HG03460 (cell line): ENCODE data around the gene MFSD1.
A peak's percentile ranks its signal among the peaks of the same experiment; 100 is the strongest.

Experiments used
- ATAC-seq: cut with Tn5 transposase; IDR thresholded peaks from one replicate; pipeline ENCODE4 v1.9.1; 2021; ENCODE audit not compliant: unreplicated experiment

MFSD1 gene

DNA sequence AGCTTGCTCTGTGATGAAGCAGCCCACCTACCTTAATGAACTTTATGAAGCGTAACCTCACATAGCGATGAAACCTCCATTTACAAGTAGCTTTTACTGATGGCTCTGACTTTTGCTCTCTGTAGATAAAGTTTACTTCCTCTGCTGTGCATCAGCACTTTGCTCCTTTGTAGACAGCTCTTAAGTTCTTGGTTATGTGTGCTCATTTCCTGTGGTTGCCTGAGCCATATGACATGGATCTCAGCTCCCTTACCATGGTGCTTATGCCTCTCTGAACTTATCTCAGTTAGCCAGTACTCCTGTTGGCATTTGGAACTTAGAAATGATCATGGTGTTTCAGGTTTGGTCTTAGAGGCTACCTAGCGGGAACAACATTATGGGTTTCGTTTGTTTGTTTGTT is 7.8 kb downstream of the MFSD1 start:
- ATAC-seq: no peak

DNA sequence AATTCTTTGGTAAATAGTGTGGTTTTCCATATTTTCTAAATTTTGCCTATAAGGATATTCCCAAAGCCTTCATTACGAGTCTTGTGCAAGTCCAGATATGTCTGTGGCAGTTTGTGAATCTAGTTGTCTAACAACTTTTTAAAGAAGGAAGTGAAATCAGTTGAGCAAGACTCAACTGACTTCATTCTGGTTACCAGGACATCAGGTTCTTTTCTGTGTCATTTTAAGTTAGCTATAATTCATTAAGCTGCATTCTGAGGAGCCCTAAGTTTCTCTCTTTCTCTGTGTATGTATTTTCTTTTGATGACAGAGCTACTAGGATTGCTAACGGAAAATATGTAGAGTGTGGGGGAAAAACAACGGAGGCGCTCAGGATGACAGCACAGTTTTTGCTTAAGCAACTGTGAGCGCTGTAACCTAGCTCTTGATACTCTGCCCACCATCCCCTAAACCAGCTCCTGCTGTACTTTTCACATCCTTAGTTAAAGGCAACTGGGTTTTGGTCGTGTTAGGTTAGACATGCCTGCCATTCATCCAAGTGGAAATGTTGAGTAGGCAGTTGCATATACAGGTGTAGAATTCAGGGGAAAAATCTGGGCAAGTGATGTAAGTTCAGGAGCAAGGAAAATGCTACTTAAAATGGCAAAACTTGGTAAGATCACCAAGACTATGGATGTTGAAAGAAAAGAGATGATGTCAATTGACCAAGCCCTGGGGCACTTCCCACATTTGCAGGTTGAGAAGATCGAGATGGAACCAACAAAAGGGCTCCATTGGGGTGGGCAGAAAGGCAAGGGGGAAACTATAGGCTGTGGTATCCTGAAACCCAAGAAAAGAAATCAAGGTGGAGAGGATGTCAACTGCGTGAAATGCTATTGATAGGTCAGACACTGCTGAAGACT is 9.2 kb downstream of the MFSD1 start:
- no peak for ATAC-seq

DNA sequence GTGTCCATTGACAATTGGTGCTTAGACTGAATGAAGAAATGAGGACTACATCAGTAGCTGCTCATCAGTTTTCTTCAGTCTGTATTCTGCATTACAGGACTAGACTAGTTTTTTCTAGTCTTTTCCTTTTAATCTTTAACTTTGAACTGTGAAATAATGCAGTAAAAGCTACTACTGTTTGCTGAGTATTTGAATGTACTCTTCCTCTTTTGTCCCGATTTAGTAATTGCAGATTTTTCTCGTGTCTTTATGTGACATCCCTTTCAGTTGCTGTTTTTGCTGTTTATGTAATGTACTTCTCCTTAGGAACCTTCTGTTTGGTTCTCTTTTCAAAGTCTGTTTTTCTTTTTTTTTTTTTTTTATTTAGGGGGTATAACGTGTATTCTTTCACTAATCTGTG is 17.4 kb downstream of the MFSD1 start:
- no peak for ATAC-seq

DNA sequence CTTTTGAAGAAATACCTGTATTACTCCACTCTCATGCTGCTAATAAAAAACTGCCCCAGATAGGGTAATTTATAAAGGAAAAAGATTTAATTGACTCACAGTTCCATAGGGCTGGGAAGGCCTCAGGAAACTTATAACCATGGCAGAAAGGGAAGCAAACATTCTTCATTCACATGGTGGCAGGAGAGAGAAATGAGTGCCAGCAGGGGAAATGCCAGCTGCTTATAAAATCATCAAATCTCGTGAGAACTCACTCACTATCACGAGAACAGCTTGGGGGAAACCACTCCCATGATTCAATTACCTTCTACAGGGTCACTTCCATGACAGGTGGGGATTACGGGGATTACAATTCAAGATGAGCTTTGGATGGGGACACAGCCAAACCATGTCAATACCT is 18.7 kb downstream of the MFSD1 start:
- no peak for ATAC-seq

DNA sequence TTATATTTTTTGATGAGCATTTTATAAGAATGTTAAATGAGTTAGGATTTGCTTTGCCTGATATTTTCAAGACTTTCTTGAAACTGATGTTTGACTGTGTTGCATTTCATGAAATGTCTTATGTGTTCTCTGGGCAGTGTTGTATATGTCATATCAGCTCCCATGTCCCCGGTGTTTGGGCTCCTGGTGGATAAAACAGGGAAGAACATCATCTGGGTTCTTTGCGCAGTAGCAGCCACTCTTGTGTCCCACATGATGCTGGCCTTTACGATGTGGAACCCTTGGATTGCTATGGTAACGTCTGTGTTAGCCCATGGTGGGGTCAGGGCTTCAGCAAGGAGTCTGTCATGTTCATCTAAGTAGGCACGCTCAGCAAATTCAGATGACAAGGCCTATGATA is 20.0 kb downstream of the MFSD1 start:
- no peak for ATAC-seq

DNA sequence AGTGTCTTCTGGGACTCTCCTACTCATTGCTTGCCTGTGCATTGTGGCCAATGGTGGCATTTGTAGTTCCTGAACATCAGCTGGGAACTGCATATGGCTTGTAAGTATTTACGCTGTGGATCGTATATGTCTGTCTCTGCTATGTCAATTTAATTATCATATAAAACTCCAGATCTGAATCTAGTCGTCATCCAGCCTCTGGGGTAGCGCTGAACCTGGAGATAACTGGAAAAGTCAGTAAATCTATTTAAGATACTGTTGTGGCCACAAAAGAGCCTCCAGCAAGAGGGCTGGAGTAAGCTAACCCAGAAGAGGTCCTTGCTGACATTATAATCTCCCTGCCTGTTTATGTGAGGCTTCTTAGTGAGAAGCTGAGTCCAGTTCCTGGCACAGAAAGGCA is 21.6 kb downstream of the MFSD1 start:
- ATAC-seq: no peak

DNA sequence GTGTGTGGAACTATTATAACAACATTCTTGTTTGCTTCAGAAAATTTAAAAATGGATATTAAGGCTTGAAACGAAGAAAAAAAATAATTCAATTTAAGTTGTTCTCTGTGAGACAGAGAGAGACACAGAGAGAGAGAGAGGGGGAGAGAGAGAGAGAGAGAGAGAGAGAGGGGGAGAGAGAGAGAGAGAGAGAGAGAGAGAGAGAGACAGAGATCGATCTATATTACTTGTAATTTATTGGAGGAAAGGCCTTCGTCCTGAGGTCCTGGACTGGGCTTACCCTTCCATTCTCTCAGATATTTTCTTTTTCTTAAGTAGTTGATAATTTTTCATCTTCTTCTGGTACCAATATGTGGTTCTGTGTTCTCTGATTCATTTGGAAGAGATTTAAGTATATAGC is 25.9 kb downstream of the MFSD1 start:
- no peak for ATAC-seq

DNA sequence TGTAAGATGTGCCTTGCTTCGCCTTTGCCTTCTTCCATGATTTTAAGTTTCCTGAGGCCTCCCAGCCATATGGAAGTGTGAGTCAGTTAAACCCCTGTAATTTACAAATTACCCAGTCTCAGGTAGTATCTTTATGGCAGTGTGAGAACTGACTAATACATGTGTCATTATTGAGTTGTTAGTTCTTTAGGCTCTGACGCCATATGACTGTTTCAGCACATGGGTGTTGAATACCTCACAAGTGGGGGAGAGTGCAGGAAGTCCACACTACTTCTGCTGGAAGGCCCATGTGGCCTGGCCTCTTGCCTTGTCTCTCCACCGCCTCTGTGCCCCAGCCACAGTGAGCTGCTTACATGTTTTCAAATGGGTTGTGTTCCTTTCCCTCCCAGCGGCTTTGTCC is 28.5 kb downstream of the MFSD1 start:
- ATAC-seq: no peak

DNA sequence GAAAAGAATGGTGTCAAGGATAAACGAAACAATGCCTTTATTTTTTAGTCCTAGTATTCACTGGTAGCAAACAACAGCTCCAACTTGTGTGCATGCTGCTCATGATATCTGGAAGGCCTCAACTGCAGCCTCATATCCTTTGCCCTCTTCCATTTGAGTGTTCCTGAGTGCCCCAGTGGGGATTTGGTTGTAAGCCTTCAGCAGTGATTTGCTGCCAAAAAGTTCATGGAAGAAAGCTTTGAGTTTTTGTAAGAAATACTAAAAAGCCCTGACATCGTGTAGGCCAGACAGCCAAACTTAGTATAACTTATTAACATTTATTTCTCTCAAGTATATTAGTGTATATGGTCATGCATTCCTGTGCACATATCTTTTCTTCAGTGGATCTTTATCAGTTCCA is 30.0 kb downstream of the MFSD1 start:
- ATAC-seq: no peak

DNA sequence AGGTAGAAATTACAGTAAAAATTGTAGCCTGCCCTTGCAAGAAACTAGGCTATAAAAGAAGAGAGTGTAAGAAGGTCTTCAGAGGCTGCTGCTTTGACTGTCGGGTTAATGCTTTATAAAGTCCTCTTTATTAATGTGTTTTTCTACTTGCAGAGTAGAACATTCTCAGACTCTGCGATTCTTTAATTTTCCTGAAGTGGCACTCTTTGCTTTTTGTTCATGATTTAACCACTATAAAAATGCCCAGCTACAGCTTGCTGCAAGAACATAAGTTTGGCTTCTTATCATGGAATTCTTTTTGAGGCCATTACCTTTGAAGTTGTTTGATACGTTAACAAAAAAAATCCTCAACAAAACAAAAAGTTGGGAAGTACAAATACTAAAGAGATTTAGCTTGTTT is 33.8 kb downstream of the MFSD1 start:
- ATAC-seq: no peak

DNA sequence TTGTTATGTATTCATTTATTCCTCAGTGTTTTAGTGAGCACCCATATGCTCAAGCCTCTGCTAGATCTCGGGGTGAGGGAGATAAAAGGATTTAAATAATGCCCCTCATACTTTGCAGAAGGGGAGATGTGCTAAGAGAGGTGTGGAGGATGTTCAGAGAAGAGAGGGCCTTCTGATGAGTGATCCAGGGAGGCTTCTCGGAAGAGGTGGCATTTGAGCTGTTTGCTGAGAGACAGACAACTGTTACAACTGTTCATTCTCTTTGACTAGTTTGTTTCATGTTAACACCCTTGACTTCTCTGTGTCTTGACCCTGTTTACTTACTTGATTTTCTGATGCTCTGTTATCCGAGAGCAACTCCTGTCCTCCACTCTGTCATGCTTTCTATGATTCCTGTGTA is 34.5 kb downstream of the MFSD1 start:
- no peak for ATAC-seq

DNA sequence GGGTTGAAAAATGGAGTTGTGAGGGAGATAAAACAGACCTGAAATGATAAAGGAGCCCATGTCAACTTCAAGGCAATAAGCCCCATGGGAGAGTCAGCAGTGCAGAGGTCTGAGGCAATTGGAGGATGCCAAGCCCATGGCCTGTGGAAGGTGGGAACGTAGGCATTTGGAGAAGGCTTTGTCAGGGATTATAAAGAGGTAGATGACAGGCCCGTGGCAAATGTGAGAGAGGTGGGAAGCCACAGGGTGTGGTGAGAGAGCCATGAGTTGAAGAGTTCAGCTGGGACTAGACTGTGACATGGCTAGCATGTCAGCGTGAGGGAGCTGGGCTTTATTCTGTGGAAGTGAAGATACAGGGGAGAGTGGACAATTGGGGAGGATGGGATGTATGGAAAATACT is 35.4 kb downstream of the MFSD1 start:
- no peak for ATAC-seq

DNA sequence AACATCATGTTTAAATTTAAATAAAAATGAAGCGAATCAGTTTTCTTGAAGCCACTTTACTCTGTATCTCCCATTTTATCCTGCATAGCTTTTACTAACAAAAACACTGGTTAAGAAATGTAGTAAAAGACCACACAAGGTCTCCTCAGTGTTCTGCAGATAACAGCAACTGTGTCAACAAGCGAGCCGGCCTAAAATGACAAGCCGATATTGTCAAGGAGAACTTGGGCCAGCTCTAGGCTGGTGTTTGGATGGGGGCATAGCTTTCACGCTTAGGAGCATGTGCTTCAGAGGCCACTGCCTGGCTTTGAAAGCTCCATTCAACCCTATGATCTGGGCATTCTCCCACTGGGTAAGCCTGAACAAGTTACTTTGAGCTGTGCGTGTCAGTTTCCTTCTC is 38.1 kb downstream of the MFSD1 start:
- no peak for ATAC-seq

DNA sequence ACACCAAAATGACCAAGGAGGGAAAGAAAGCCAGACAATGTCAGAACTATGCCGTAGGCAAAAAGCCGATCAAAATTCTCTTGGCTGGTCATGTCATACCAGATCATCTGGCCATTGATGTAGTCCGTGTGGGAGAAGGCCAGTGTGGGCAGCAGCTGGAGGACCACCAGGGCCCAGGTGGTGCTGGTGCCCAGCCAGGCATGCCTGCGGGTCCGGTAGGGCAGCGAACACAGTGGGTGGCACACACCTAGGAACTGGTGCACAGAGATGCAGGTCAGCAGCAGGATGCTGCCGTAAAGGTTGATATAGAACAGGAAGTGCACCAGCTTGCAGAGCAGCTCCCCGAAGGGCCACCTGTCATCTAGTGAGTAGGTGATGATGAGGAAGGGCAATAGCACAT is 39.5 kb downstream of the MFSD1 start:
- ATAC-seq: no peak

DNA sequence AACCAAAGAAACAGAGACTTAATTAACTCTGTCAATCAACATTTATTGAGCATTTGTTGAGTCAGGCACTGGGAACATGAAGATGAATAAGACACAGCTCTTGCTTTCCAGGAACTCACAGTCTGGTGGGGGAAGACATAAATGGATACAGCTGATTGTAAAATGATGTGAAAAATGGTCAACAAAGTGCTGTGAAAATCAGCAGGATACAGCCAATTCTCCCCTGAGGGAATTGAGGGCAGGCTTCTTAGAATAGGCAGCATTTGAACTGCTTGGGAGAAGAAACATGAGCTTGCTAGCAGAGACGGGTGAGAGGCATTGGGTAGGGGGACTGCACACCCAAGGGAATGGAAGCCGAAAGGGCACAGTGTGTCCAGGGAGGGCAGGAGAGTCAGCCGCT is 41.1 kb downstream of the MFSD1 start:
- ATAC-seq: no peak

DNA sequence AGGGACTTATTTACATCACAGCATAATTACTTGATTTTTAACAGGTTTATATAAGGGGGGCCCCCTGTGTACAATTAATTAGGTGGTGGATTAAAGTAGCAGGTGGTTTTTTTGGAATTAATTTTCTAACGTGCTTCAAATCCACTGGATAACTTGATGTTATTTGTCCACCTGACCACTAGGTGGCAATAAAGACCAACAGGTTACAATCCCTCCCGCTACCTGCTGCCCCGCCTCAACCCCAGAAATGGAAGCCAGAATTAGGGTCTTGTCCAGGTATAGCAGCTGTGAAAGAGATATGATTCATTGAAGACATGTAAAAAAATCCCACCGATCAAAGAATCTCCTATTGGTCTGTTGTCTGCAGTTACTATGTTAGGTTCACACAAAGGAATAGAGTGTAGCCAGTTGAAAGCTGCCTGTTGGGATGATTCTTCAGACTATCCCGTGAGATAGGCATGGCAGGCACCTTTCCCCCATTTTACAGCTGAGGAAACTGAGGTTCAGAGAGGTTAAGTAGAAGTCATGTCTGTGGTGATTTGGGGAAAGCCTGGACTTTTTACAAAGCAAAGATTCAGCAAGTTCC is 44.0 kb downstream of the MFSD1 start:
- no peak for ATAC-seq

DNA sequence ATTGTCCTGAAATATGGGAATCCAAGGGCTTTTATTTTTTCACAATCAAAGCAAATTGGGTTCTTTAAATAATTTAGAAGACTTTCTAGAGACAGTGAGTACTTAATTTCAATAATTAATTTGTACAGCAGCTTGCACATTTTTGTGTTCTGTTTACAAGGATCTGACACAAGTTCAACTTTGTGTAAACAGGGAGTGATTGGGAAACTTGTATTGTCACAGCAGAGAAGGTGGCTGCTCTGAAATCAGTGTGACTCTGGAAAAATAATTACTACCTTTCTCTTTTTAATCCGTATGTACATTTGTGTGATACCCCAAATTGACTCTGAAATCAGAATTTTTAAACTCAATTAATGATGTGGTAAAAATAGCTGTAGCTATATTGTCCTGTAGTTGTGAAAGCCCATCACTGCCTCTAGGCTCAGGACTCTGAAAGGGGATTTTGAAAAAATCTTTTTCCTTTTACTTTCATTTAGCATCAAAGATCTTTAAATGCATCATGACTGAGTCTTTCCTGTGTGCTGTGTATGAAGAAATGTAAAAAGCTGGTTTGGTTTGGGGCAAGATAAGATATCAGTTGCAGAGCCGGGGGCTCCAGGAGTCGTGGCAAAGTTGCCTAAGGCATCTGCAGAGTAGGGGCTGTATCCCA is 45.1 kb downstream of the MFSD1 start:
- peak; percentile 77 for ATAC-seq

DNA sequence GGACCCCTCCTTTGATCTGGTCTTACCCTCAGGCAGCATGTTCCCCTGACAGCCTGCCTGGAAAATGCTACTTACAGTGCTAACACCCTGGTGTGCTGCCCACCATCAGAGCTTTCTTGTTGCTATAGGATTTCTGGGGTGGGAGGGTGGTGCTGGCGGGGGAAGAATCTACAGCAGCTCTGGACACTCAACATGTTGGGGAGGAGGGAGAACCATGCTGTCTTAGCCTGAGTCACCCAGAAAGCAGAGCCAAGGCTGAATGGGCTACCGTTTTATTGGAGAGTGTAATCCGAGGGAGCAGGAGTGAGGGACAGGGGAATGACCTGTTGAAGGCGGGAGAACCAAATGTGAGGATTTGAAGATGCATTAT is 45.6 kb downstream of the MFSD1 start:
- peak; percentile 31 for ATAC-seq

DNA sequence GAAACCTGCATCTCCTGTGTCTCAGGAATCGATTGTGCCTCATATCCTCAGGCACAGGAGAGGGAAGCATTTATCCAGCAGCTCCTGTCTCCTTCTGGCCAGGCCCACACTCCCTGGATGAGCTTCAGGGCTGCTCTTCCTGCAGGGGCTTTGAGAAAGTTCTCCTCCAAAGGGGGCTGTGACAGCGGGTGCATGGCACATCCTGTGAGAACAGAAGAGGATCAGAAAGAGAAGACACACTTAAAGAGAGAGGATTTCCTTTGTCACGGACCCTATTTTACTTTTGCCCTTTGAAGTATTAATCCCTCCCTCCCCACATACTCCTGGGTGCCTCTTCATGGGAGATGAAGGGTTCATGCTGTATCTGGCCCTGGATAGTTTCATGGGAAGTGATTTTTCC is 46.0 kb downstream of the MFSD1 start:
- no peak for ATAC-seq

DNA sequence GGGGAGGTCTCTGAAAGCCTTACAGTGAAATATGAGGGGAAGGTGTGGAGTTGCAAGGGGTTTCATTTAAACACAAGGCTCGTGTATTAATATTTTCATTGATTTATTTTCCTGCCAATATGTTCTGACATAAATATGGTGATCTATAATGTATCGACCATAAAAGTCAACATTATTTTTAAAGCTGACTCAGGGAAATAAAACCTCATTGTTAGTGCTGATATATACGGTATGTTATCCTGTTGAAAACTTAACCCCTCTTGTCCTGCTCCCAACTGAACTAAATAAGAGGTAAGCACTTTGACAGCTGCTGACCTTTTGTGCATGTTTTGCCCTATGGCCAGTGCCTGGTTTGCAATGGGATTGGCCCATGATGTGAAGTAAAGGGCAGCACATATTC is 47.9 kb downstream of the MFSD1 start:
- no peak for ATAC-seq

DNA sequence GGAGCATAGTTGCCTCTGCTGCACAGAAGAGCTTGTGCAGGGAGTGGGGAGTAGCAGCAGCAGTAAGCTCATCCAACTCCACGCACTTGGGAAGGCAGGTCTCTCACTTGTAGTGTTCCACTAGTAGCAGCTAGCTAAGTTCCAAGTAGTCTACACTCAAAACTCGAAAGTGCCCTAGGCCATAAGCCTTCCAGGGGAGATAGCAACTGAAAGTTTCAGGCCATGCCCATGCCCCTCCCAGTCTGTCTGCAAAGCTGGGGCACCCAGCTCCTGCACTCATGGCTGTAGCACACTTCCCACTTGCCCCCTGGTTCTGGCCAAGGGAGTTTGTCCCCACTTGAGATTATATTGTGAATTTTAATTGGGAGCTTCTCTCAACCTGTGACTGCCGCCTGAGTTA is 57.5 kb downstream of the MFSD1 start:
- ATAC-seq: no peak

DNA sequence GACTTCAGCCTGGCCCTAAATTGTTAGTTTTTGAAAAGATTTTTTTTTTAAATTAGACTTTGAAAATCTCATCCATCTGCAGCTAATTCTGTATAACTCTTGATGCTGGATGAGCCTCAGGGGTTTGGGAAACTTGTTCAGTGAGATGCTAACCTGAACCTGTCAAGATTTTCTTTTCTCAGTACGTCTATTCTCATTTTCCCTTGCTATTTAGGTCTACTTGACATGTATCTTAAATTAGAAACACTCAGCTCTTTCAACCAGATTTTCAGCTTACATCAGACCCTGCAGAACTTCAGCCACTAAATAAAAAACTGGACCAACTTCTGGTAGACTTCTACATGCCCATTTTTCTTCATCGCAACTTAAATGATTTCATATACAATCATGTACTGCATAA is 61.4 kb downstream of the MFSD1 start:
- ATAC-seq: no peak
